Kidney (tissue), 14 donors: ENCODE data around the gene RNF112. TPM values are rescaled to one million over a fixed set of nuclear protein-coding genes. Genes with fewer than 3 reads are reported as not detected.
A peak's percentile ranks its signal among the peaks of the same experiment; 100 is the strongest.

Experiments used
- DNase-seq, 5 donors: peaks; one replicate each; pipeline ENCODE4 v3.0.0-alpha.2; 2013 to 2020
- FAIRE-seq: peaks from 2 replicates; lab custom pipeline; 2012; peaks lifted over from hg19 to GRCh38; lab: Jason Lieb, UNC
- H3K27ac ChIP-seq, 2 donors: one replicate each; pipeline ENCODE4 v1.7.0; 2013; ENCODE audit warnings: low read depth in 2 of 2, low read length in 2 of 2, inconsistent platforms in 1 of 2
- H3K27me3 ChIP-seq: one replicate; pipeline ENCODE4 v1.7.1; 2013; ENCODE audit warnings: low read length, inconsistent platforms; ENCODE audit not compliant: control insufficient read depth, insufficient read depth
- H3K36me3 ChIP-seq, 3 donors: one replicate each; pipeline versions ENCODE4 v1.7.0 to v1.7.1; 2013; ENCODE audit warnings: low read length in 3 of 3, control low read depth in 1 of 3, inconsistent platforms in 1 of 3; ENCODE audit not compliant: insufficient read depth in 3 of 3, control insufficient read depth in 2 of 3
- H3K4me1 ChIP-seq, 3 donors: one replicate each; pipeline versions ENCODE4 v1.7.0 to v1.7.1; 2013; ENCODE audit warnings: low read length in 3 of 3, inconsistent platforms in 1 of 3, low read depth in 1 of 3; ENCODE audit not compliant: control insufficient read depth in 2 of 3, insufficient read depth in 2 of 3
- H3K4me3 ChIP-seq, 3 donors: one replicate each; pipeline versions ENCODE4 v1.7.0 to v1.8.1; 2013; ENCODE audit warnings: low read length in 3 of 3, control low read depth in 1 of 3, inconsistent platforms in 1 of 3
- H3K9ac ChIP-seq, 3 donors: one replicate each; pipeline versions ENCODE4 v1.7.0 to v1.7.1; 2013; ENCODE audit warnings: low read length in 3 of 3, control low read depth in 1 of 3, inconsistent platforms in 1 of 3
- H3K9me3 ChIP-seq, 3 donors: one replicate each; pipeline versions ENCODE4 v1.7.0 to v1.7.1; 2013; ENCODE audit warnings: low read length in 3 of 3, control low read depth in 1 of 3, inconsistent platforms in 1 of 3; ENCODE audit not compliant: control insufficient read depth in 2 of 3, insufficient read depth in 1 of 3
- CTCF ChIP-seq: IDR thresholded peaks from 3 replicates; pipeline ENCODE4 v1.5.1; 2012; ENCODE audit warnings: mild to moderate bottlenecking, moderate library complexity, borderline replicate concordance; ENCODE audit not compliant: insufficient read depth; ENCODE audit errors: extremely low read depth
- intact Hi-C: fragments of 100-400 bp; cut with DNase I; formaldehyde crosslinking; loops from one replicate; pipeline ENCODE4 v1.11.1; 2022
- polyA plus RNA-seq: library from polyadenylated mRNA; stranded (reverse); fragments of 350-450 nt; fragmentation: Illumina TruSeq; extraction: RNeasy Lipid Tissue Mini Kit (QIAGEN cat#74804); gene quantifications from one replicate; pipeline ENCODE4 v1.2.3, GENCODE V29; 2014; ENCODE audit warnings: low read depth, low replicate concordance; ENCODE audit not compliant: insufficient read depth
- total RNA-seq: library from RNA; stranded (reverse); fragmentation: NEBNext Ultra II Directional; extraction: Animal tissue kit (Norgen Biotek cat#: 25700); gene quantifications from one replicate; pipeline ENCODE4 v1.2.1, GENCODE V29; 2021
- donor health status: control.
- donor health status: control.
- donor health status: control.
- donor health status: control.
- donor health status: control.
- donor health status: DM: yes; HTN: yes; CAD: no.
- donor health status: Normal renal cell carcinoma (clear cell type).

RNF112 gene
- total and polyA plus RNA-seq, 2 donors from 2014 or later = 0.99 to 7.3 TPM

- Histone ChIP-seq H3K4me1 (no peaks in the 10 kb centered on the region), H3K36me3 (no peaks in the 10 kb centered on the region), H3K9ac (no peak overlapping the region), H3K27me3 (no peaks in the 10 kb centered on the region), H3K27ac (no peak overlapping the region), H3K9me3 (no peaks in the 10 kb centered on the region), H3K4me3 (no peak overlapping the region)
- intact Hi-C loops = no loop called here
- no peak for TF ChIP-seq CTCF
- FAIRE-seq (no peak), DNase-seq (peak in 1 of 5 donors; percentile 54)
These were observed 3.3 kb upstream of the RNF112 start for GRCh38 chr17:19407601-19408345.

- H3K9ac ChIP-seq = no peak overlapping the region
- FAIRE-seq (no peak), DNase-seq (peak in 1 of 5 donors; percentile 18)
- H3K27ac ChIP-seq = no peak overlapping the region
- no peaks in the 10 kb centered on the region for H3K36me3 ChIP-seq
- no peak overlapping the region for H3K4me3 ChIP-seq
- no peak for TF ChIP-seq CTCF
- no peaks in the 10 kb centered on the region for H3K27me3 ChIP-seq
- intact Hi-C loops = no loop called here
- H3K9me3 ChIP-seq = no peaks in the 10 kb centered on the region
- no peaks in the 10 kb centered on the region for H3K4me1 ChIP-seq
These were observed 2.7 kb upstream of the RNF112 start for GRCh38 chr17:19408346-19408710.

- no peaks in the 10 kb centered on the region for H3K27me3 ChIP-seq
- H3K9me3 ChIP-seq = no peaks in the 10 kb centered on the region
- DNase-seq = peak in 1 of 5 donors; percentile 21
- no peak overlapping the region for H3K9ac ChIP-seq
- intact Hi-C loops = no loop called here
- H3K36me3 ChIP-seq = no peaks in the 10 kb centered on the region
- no peak overlapping the region for H3K27ac ChIP-seq
- H3K4me3 ChIP-seq = no peak overlapping the region
- FAIRE-seq = no peak
- H3K4me1 ChIP-seq = no peaks in the 10 kb centered on the region
- TF ChIP-seq CTCF = no peak
These were observed 2.0 kb upstream of the RNF112 start for GRCh38 chr17:19409066-19409465.
